Endometrial microvascular endothelial cells (primary cell): ENCODE measurements around the gene OR1A1. TPM values are rescaled to one million over a fixed set of nuclear protein-coding genes. Genes with fewer than 3 reads are reported as not detected.

ENCODE experiments used
- total RNA-seq: library from RNA; depleted of rRNA; stranded (reverse); fragments of >200 nt; gene quantifications from one replicate; pipeline ENCODE4 v1.2.3, GENCODE V29; 2015; ENCODE audit errors: inconsistent ontology term

OR1A1 gene
- total RNA-seq, 1 donor from 2014 or later = not detected

Other genes with a start within 250 kb of the OR1A1 start
- not detected for gene OR1D5, start 144.1 kb upstream of the OR1A1 start, total RNA-seq
- not detected for gene OR1D2, start 103.2 kb upstream of the OR1A1 start, total RNA-seq
- not detected for gene OR1G1, start 80.1 kb upstream of the OR1A1 start, total RNA-seq
- gene OR1A2, start 10.1 kb upstream of the OR1A1 start, total RNA-seq = not detected
- gene OR3A1, start 90.7 kb downstream of the OR1A1 start, total RNA-seq = not detected
- gene OR3A2, start 178.6 kb downstream of the OR1A1 start, total RNA-seq = not detected
- not detected for gene OR1E1, start 190.7 kb downstream of the OR1A1 start, total RNA-seq
- gene OR3A3, start 203.7 kb downstream of the OR1A1 start, total RNA-seq = not detected
- gene OR1E2, start 226.2 kb downstream of the OR1A1 start, total RNA-seq = not detected